H9 (cell line): Measurements from ENCODE around the gene PLAGL1. TPM values are rescaled to one million over a fixed set of nuclear protein-coding genes. Genes with fewer than 3 reads are reported as not detected.

Experiments
- DNase-seq: peaks from one replicate; pipeline ENCODE4 v3.0.0-alpha.2; 2017
- H2AFZ ChIP-seq: one replicate; pipeline ENCODE4 v1.6.1; 2013; ENCODE audit warnings: mild to moderate bottlenecking, low read length, control low read depth, moderate library complexity
- H2AK5ac ChIP-seq: 2 replicates; pipeline ENCODE4 v1.6.1; 2013; ENCODE audit warnings: low read length, control low read depth, mixed read lengths; ENCODE audit not compliant: insufficient read length
- H2BK120ac ChIP-seq: one replicate; pipeline ENCODE4 v1.6.1; 2013; ENCODE audit warnings: low read depth, mild to moderate bottlenecking, low read length, control low read depth, inconsistent platforms; ENCODE audit not compliant: poor library complexity, severe bottlenecking
- H2BK12ac ChIP-seq: 2 replicates; pipeline ENCODE4 v1.6.1; 2013; ENCODE audit warnings: low read length, control low read depth, mixed read lengths, low read depth; ENCODE audit not compliant: insufficient read length
- H2BK15ac ChIP-seq: 2 replicates; pipeline ENCODE4 v1.6.1; 2013; ENCODE audit warnings: low read depth, low read length, control low read depth
- H2BK20ac ChIP-seq: one replicate; pipeline ENCODE4 v1.6.1; 2013; ENCODE audit warnings: low read depth, mild to moderate bottlenecking, low read length, control low read depth, inconsistent platforms; ENCODE audit not compliant: poor library complexity, severe bottlenecking
- H2BK5ac ChIP-seq: 2 replicates; pipeline ENCODE4 v1.6.1; 2013; ENCODE audit warnings: low read length, control low read depth, mixed read lengths; ENCODE audit not compliant: insufficient read length
- H3K14ac ChIP-seq: 2 replicates; pipeline ENCODE4 v1.6.1; 2013; ENCODE audit warnings: low read length, control low read depth; ENCODE audit not compliant: insufficient read depth
- H3K18ac ChIP-seq: 2 replicates; pipeline ENCODE4 v1.6.1; 2013; ENCODE audit warnings: low read depth, mild to moderate bottlenecking, mixed read lengths, low read length, control low read depth; ENCODE audit not compliant: insufficient read length
- H3K23ac ChIP-seq: 2 replicates; pipeline ENCODE4 v1.6.1; 2013; ENCODE audit warnings: low read length, control low read depth, mixed read lengths, low read depth; ENCODE audit not compliant: insufficient read length
- H3K23me2 ChIP-seq: 2 replicates; pipeline ENCODE4 v1.6.1; 2013; ENCODE audit warnings: low read depth, mild to moderate bottlenecking, mixed read lengths, low read length, control low read depth; ENCODE audit not compliant: insufficient read length, poor library complexity, severe bottlenecking
- H3K27ac ChIP-seq: 2 replicates; pipeline ENCODE4 v1.5.1; 2013; ENCODE audit warnings: low read length, control low read depth, mixed read lengths, low read depth; ENCODE audit not compliant: insufficient read length
- H3K27me3 ChIP-seq: 2 replicates; pipeline ENCODE4 v1.6.1; 2013; ENCODE audit warnings: low read length, control low read depth, inconsistent platforms; ENCODE audit not compliant: insufficient read depth
- H3K4ac ChIP-seq: 2 replicates; pipeline ENCODE4 v1.6.1; 2013; ENCODE audit warnings: low read depth, mild to moderate bottlenecking, control low read depth, inconsistent platforms, low read length, moderate library complexity
- H3K4me1 ChIP-seq: 2 replicates; pipeline ENCODE4 v1.6.1; 2013; ENCODE audit warnings: low read length, control low read depth, inconsistent platforms; ENCODE audit not compliant: insufficient read depth
- H3K4me2 ChIP-seq: 2 replicates; pipeline ENCODE4 v1.6.1; 2013; ENCODE audit warnings: low read length, control low read depth, mixed read lengths; ENCODE audit not compliant: insufficient read length, insufficient read depth
- H3K56ac ChIP-seq: 2 replicates; pipeline ENCODE4 v1.6.1; 2013; ENCODE audit warnings: low read depth, mild to moderate bottlenecking, mixed read lengths, low read length, control low read depth; ENCODE audit not compliant: insufficient read length
- H3K79me1 ChIP-seq: 2 replicates; pipeline ENCODE4 v1.6.1; 2013; ENCODE audit warnings: low read depth, mild to moderate bottlenecking, moderate library complexity, low read length, control low read depth, inconsistent platforms; ENCODE audit not compliant: insufficient read depth, poor library complexity, severe bottlenecking
- H3K79me2 ChIP-seq: 2 replicates; pipeline ENCODE4 v1.6.1; 2013; ENCODE audit warnings: low read length, control low read depth, inconsistent platforms; ENCODE audit not compliant: insufficient read depth
- H3K9ac ChIP-seq: 2 replicates; pipeline ENCODE4 v1.6.1; 2013; ENCODE audit warnings: low read length, control low read depth, mixed read lengths; ENCODE audit not compliant: insufficient read length; ENCODE audit errors: extremely low read depth
- H3K9me3 ChIP-seq: one replicate; pipeline ENCODE4 v1.6.1; 2013; ENCODE audit warnings: low read depth, low read length, inconsistent platforms; ENCODE audit not compliant: control insufficient read depth
- H3T11ph ChIP-seq: one replicate; pipeline ENCODE4 v1.6.1; 2013; ENCODE audit warnings: mild to moderate bottlenecking, low read length, control low read depth, inconsistent platforms
- H4K20me1 ChIP-seq: one replicate; pipeline ENCODE4 v1.6.1; 2013; ENCODE audit not compliant: control insufficient read depth, insufficient read length, insufficient read depth
- H4K5ac ChIP-seq: 2 replicates; pipeline ENCODE4 v1.6.1; 2013; ENCODE audit warnings: low read depth, mild to moderate bottlenecking, mixed read lengths, low read length, control low read depth; ENCODE audit not compliant: insufficient read length
- H4K8ac ChIP-seq: replicated peaks from 2 replicates; pipeline ENCODE4 v1.6.1; 2013; ENCODE audit warnings: low read length, control low read depth, mixed read lengths, low read depth; ENCODE audit not compliant: insufficient read length
- H4K91ac ChIP-seq: 2 replicates; pipeline ENCODE4 v1.6.1; 2013; ENCODE audit warnings: low read depth, mild to moderate bottlenecking, moderate library complexity, mixed read lengths, low read length, control low read depth; ENCODE audit not compliant: insufficient read length
- H3K27ac Mint-ChIP-seq, 3 experiments: 2 replicates in 2 of 3; 3 replicates in 1 of 3; pipeline ENCODE4 v1.8.0; 2020 to 2021; ENCODE audit warnings: mixed read lengths in 3 of 3, mild to moderate bottlenecking in 1 of 3, moderate library complexity in 1 of 3
- H3K27me3 Mint-ChIP-seq: 2 replicates; pipeline ENCODE4 v1.8.0; 2021; ENCODE audit warnings: low read depth, mild to moderate bottlenecking, moderate library complexity, mixed read lengths
- H3K36me3 Mint-ChIP-seq, 3 experiments: 2 replicates in 2 of 3; 3 replicates in 1 of 3; pipeline ENCODE4 v1.8.0; 2020 to 2021; ENCODE audit warnings: low read depth in 3 of 3, mixed read lengths in 3 of 3; ENCODE audit not compliant: insufficient read depth in 1 of 3
- H3K4me1 Mint-ChIP-seq, 2 experiments: 2 replicates each; pipeline ENCODE4 v1.8.0; 2020; ENCODE audit warnings: mixed read lengths in 2 of 2
- H3K4me3 Mint-ChIP-seq, 2 experiments: 2 replicates in 1 of 2; 3 replicates in 1 of 2; pipeline ENCODE4 v1.8.0; 2020 to 2021; ENCODE audit warnings: mild to moderate bottlenecking in 2 of 2, mixed read lengths in 2 of 2, moderate library complexity in 1 of 2
- H3K9me3 Mint-ChIP-seq, 2 experiments: 2 replicates in 1 of 2; 3 replicates in 1 of 2; pipeline ENCODE4 v1.8.0; 2020; ENCODE audit warnings: mild to moderate bottlenecking in 2 of 2, mixed read lengths in 2 of 2, moderate library complexity in 1 of 2
- WGBS: extraction: QIAGEN DNeasy Blood & Tissue Kit; methylation state at CpG from one replicate; pipeline ENCODE4 v1.1.7; 2013; ENCODE audit warnings: missing lambda C conversion rate, low lambda C conversion rate, mixed read lengths; ENCODE audit not compliant: insufficient read length; ENCODE audit errors: extremely low coverage; 5-methylcytosine and 5-hydroxymethylcytosine counted together
- total RNA-seq: library from RNA; stranded (reverse); gene quantifications from 2 replicates; pipeline ENCODE4 v1.2.1, GENCODE V29; 2021
- TF ChIP-seq, protein P1 (sequence below): fragments of 200-600 bp; sonication (generic); conservative IDR thresholded peaks from 3 replicates; pipeline ENCODE4 v1.8.0; 2021; ENCODE audit warnings: antibody characterized with exemption, mild to moderate bottlenecking

PLAGL1 gene
- total RNA-seq, 1 experiment from 2014 or later, result 1.9 TPM

GRCh38 chr6:143974089-143974488, 34.0 kb downstream of the PLAGL1 start:
- no peak overlapping the region for H3T11ph ChIP-seq
- Mint-ChIP-seq H3K27ac (no peak overlapping the region), H3K9me3 (peaks cover 0 to 3% of the 10 kb centered on the region in 2 experiments; a peak in 1 of 5 replicates), H3K36me3 (no peaks in the 10 kb centered on the region), H3K4me3 (peak overlapping the region in 1 of 2 experiments; percentile 67; a peak in 2 of 5 replicates), H3K27me3 (peaks cover 25% of the 10 kb centered on the region), H3K4me1 (peaks cover 37 to 39% of the 10 kb centered on the region in 2 experiments)
- no peak overlapping the region for H2BK20ac ChIP-seq
- no peaks in the 10 kb centered on the region for H3K79me2 ChIP-seq
- H2BK15ac ChIP-seq, result no peak overlapping the region
- H3K23me2 ChIP-seq, result no peaks in the 10 kb centered on the region
- no peak overlapping the region for H2BK12ac ChIP-seq
- no peak overlapping the region for H4K91ac ChIP-seq
- no peak overlapping the region for H4K8ac ChIP-seq
- no peaks in the 10 kb centered on the region for H3K79me1 ChIP-seq
- no peaks in the 10 kb centered on the region for H3K9me3 ChIP-seq
- no peak overlapping the region for H3K56ac ChIP-seq
- no peak overlapping the region for H3K27ac ChIP-seq
- H3K23ac ChIP-seq, result no peak overlapping the region
- no peak overlapping the region for H2BK5ac ChIP-seq
- peaks cover 3% of the 10 kb centered on the region; the same call in 1 of the 2 replicates for H3K4me1 ChIP-seq
- no peak overlapping the region for H3K9ac ChIP-seq
- H3K18ac ChIP-seq, result no peak overlapping the region
- H2AK5ac ChIP-seq, result no peak overlapping the region
- no peak overlapping the region for H3K4ac ChIP-seq
- no peak overlapping the region for H2BK120ac ChIP-seq
- no peak overlapping the region for H3K14ac ChIP-seq
- TF ChIP-seq, protein P1, sequence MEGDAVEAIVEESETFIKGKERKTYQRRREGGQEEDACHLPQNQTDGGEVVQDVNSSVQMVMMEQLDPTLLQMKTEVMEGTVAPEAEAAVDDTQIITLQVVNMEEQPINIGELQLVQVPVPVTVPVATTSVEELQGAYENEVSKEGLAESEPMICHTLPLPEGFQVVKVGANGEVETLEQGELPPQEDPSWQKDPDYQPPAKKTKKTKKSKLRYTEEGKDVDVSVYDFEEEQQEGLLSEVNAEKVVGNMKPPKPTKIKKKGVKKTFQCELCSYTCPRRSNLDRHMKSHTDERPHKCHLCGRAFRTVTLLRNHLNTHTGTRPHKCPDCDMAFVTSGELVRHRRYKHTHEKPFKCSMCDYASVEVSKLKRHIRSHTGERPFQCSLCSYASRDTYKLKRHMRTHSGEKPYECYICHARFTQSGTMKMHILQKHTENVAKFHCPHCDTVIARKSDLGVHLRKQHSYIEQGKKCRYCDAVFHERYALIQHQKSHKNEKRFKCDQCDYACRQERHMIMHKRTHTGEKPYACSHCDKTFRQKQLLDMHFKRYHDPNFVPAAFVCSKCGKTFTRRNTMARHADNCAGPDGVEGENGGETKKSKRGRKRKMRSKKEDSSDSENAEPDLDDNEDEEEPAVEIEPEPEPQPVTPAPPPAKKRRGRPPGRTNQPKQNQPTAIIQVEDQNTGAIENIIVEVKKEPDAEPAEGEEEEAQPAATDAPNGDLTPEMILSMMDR, result no peak
- no peak overlapping the region for H3K4me2 ChIP-seq
- H2AFZ ChIP-seq, result no peak overlapping the region
- DNase-seq, result no peak
- H4K5ac ChIP-seq, result no peak overlapping the region
- no peaks in the 10 kb centered on the region for H4K20me1 ChIP-seq
- H3K27me3 ChIP-seq, result peaks cover 41% of the 10 kb centered on the region; the same call in 1 of the 2 replicates
- WGBS, result no CpG with 5 or more reads among the region's 8 CpGs
